Stimulated activated naive CD4-positive, alpha-beta T cell (primary cell): ENCODE measurements around the gene GPR137.

Experiments
- DNase-seq, 6 experiments: peaks; one replicate each; lab custom pipeline; 2025; lab: John Stamatoyannopoulos, UW

GPR137 gene

DNA sequence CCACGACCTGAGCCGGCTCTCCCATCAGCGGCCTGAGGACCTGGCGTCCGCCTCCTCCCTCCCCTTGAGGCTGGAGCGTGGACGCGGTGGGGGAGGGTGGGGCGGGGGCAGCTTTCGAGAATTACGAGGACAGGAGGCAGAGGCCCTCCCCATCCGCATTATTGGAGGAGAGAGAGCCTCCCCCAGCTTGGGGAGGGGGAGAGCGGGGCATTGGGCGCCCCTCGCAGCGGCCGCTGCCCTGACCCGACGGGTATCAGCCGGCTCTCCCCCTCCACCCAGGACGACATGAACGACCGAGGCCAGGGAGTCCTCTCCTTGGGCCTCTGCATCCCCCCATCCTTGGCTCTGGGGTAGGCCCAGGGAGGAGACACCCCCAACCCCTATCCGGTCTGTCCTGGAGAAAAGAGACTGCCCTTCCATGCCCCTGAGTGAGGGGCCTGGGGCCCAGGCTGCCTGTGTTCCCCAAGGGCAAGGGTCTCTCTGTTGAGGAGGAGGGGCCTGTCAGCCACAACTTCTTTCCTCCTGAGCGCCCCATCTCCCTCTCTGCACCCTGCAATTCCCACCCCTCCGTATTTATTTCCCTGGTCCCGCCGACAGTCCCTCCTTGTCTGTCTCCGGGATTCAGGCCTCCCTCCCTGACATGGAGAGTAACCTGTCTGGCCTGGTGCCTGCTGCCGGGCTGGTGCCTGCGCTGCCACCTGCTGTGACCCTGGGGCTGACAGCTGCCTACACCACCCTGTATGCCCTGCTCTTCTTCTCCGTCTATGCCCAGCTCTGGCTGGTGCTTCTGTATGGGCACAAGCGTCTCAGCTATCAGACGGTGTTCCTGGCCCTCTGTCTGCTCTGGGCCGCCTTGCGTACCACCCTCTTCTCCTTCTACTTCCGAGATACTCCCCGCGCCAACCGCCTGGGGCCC, 495 bp downstream of the GPR137 start:
- no peak for DNase-seq

DNA sequence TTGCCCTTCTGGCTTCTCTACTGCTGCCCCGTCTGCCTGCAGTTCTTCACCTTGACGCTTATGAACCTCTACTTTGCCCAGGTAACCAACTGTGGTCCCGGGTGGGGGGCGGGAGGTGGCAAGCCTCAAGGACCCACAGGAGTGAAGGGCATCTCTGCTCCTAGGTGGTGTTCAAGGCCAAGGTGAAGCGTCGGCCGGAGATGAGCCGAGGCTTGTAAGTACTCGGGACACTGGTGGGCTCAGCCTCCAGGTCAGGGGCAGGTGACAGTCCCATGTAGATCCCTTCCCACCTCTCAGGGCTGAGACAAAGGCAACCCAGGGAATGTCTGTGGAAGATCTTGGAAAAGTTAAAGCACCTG, 1.1 kb downstream of the GPR137 start:
- DNase-seq, result no peak

DNA sequence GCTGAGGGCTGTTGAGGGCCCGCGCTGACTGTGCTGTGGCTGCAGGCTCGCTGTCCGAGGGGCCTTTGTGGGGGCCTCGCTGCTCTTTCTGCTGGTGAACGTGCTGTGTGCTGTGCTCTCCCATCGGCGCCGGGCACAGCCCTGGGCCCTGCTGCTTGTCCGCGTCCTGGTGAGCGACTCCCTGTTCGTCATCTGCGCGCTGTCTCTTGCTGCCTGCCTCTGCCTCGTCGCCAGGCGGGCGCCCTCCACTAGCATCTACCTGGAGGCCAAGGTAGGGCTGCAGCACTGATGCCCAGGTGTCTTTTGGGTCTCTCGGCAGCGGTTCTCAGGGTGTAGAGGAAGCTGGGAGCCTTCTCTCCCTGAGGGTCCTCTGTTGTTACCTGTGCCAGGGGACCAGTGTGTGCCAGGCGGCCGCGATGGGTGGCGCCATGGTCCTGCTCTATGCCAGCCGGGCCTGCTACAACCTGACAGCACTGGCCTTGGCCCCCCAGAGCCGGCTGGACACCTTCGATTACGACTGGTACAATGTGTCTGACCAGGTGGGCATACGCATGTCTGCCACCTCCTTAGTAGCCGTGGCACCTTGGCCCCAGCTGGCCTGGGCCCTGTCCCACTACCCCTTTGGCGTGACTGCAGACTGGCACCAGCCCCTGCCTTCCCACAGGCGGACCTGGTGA, 2.2 kb downstream of the GPR137 start:
- DNase-seq, result no peak

DNA sequence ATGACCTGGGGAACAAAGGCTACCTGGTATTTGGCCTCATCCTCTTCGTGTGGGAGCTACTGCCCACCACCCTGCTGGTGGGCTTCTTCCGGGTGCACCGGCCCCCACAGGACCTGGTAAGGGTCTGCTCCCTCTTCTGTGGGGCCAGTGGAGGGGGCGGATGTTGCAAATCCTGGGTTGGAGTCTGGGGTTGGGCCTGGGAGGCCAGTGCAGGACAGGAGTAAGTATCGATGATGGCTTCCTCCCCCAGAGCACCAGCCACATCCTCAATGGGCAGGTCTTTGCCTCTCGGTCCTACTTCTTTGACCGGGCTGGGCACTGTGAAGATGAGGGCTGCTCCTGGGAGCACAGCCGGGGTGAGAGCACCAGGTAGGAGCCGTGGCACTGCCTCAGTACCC, 2.7 kb downstream of the GPR137 start:
- no peak for DNase-seq

DNA sequence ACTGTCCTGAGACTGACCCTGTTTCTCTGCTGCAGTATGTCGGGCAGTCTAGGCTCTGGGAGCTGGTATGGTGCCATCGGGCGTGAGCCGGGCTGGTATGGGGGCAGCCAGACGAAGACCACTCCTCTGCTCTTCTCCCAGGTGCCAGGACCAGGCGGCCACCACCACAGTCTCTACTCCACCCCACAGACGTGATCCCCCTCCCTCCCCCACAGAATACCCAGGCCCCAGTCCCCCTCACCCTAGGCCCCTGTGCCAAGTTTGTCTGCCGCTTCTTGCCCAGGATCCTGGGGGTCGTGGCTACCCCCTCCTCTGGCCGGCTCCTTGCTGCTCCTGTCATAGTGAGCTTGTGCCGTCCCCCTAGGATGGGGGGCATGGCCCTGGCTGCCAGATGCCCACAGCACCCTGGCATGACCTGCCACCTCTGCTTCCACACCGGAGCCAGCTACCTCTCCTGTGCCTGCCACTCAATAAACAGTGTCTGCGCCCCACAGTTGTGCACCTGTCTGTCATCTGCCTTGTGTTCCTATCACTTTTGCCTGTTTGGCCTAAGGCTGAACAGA, 3.4 kb downstream of the GPR137 start:
- no peak for DNase-seq

DNA sequence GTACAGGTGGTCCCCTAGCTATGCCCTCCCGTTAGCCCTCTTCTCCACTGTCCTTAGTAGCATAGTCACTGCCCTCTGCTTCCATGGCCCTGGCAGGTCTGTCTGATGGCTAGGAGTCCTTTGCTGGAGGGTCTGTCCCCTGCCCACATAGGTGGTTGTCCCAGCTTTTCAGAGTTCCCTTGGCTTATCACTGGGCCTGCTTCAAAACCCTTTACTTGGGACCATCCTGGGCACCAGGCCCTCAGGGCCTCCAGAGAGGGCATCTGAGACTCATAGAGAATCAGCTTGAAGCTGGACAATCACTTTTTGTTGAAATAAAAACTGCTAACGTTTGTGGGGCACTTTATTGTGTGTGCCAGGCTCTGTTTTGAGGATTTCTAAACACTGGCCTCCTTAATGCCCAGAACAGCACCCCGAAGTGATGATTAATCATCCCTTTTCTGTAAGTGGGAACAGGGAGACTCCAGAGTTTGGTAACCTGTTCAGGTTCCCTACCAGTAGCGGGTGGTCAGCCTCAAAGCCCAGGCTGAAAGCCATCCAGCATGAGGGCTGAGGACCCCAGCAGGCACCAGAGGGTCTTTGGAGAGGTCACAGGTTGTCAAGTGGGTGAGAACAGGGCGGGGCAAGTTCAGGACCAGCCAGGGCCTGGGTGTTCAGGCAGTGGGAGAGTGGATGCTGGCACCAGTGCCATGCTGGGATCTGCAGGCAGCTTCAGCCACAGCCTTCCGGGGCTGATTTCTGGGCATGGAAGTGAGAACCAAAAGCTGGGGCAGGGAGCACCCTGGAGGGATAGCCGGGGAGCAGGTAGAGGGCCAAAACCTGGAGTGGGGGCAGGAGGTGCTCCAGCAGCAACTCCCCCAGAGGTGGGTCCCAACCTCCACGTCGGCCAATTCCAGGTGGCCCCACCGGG, 5.0 kb downstream of the GPR137 start:
- DNase-seq, result no peak

DNA sequence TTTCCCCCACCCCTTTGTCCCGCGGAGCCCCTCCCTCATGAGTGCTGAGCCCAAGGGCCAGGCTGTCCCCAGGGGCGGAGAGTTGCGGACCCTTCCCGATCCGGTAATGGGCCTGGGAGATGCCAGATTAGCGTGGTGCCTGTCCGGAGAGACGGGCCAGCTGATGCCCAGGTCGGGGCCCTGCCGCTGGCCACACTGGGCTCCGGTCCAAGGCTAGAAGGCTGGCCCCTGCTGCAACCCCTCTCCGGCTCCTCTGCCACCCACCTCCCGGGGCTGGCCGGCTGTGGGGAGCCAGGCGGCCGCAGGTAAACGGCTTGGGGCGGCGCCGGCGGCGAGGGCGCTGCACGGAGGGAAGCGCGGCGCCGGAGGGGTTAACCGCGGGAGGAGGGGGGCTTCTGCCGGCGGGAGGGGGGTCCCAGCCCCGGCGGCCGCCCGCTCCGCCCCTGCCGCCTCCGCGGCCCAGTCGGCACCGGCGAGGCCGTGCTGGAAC, 5.7 kb downstream of the GPR137 start, which contains the start of gene KCNK4:
TSS of gene KCNK4 (plus strand) at position 41 of the 490 bp plus-strand sequence. CDS start 1,717 bp downstream, outside the sequence.
- DNase-seq, result no peak

DNA sequence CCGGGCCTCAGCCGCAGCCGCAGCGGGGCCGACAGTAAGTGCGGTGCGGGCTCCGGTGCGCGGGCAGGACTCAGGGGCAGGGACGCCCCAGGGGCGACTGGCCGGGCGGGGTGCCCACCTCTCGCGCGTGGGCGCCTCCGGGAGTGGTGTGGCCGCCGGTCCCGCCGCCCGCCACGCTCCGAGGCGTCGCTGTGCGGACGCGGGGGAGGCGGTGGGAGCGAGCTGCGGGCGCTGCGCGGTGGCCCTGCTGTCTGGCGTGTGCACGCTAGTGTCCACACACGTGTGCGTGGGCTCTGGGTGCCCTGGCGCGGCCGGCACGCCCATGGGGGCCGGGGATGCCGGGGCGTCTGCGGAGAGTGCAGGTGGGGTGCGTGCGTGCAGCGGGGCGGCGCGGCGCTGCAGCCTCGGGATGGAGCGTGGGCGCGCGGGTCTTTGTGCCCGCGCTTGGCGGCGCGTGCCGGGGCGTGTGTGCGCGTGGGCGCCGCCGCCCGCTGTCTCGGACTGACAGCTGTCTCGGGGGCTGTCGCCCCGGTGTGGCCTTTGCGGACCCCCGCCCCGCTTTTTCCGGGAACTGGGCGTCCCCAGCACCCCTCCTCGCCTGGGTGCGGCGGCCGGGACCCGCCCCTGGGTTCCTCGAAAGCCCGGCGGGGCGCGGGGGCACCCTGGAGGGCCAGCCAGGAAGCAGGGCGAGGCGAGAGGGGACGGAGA, 6.3 kb downstream of the GPR137 start:
- DNase-seq, result peak in 1 of 6 experiments; percentile 19

DNA sequence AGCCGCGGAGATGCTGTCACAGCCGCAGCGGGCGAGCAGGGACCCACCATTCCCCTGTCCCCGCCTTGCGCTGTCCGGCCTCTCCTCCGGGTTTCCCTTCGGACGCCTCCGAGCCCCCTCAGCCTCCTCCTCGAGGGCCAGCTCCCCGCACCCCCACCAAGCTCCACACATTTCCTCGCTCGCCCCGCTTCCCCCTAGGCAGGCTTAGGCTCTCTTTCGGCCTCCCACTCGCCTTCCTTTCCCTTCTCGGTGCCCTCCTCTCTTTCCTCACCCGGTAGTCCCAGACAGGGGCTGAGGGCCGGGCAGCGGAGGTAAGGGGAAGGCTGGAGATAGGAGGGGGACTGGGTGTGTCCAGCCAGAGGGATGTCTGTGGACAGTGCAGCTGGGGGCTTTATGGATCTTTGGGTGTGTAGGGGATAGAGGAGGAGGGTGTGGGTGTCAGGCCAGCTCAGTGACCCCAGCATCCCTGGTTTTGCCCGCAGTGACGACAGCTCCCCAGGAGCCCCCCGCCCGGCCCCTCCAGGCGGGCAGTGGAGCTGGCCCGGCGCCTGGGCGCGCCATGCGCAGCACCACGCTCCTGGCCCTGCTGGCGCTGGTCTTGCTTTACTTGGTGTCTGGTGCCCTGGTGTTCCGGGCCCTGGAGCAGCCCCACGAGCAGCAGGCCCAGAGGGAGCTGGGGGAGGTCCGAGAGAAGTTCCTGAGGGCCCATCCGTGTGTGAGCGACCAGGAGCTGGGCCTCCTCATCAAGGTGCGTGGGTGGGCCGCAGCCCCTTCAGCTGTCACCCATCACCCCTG, 7.0 kb downstream of the GPR137 start:
- peak in 1 of 6 experiments; percentile 33 for DNase-seq

DNA sequence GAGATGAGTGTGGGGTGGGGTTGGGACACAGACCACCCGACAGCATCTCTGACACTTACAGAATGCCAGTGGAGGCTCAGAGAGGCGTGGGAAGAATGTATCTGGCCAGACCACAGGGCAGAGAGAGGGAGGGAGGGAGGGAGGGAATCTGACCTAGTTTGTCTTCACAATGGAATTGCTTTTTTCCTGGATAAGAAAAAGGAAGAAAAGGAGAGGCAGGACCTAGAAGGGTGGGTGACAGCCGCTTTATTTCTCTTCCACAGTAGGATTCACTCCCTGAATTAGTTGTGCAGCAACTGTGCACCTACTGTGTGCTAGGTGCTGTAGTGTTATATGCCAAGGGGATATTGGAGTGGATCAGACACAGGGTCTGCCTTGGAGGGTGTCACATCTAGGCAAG, 9.1 kb downstream of the GPR137 start:
- DNase-seq, result no peak

DNA sequence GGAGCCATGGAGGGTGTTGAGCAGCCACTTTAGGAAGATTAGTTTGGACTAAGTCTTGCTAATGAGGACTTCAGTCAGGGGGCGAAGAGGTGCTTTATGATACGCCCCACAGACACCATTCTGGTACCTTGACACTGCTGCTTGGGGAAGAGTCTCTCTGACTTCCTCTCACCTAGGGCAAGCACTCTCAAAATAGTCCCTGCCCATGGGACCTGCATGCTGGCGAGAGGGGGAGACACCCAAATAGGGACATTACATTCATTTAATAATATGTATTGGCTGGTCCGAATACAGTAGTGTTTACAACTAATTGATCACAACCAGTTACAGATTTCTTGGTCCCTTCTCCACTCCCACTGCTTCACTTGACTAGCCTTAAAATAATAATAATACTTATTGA, 10.1 kb downstream of the GPR137 start:
- DNase-seq, result no peak

DNA sequence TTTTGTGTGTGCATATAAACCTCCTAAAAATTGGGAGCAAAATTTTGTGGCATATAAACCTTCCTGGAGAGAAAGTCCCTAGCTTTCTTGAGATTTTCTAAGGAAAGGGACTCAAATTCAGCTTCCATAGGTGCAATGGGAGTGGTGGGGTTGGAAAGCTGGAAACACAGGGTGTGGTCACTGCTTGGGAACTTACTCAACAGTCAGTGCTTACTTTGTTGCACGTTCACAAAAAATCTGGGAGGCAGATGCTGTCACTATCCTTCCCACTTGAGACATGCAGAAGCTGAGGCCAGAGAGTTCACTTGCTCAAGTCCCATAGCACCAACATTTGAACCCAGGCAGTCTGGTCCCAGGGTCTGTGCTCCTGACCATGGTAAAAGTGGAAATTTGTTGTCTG, 10.6 kb downstream of the GPR137 start:
- no peak for DNase-seq

DNA sequence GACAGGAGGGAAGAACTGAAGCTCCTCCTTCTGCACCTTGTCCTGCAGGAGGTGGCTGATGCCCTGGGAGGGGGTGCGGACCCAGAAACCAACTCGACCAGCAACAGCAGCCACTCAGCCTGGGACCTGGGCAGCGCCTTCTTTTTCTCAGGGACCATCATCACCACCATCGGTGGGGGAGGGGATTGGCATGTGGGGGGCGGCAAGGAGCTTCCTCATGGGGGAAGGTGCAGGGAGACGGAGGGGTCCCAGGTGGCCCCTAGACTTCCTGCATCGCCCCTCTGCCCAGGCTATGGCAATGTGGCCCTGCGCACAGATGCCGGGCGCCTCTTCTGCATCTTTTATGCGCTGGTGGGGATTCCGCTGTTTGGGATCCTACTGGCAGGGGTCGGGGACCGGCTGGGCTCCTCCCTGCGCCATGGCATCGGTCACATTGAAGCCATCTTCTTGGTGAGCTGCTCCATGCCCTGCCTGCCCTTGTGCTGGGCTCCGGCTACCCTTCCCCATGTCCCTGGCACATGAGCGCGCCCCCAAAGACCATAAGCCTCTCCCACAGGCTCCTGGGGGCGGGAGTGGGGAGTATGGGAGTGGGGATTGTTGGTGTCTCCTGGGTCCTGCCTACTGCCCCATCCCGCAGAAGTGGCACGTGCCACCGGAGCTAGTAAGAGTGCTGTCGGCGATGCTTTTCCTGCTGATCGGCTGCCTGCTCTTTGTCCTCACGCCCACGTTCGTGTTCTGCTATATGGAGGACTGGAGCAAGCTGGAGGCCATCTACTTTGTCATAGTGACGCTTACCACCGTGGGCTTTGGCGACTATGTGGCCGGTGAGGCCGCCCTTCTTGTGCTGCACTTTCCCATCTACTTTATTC, 11.4 kb downstream of the GPR137 start:
- DNase-seq, result no peak

DNA sequence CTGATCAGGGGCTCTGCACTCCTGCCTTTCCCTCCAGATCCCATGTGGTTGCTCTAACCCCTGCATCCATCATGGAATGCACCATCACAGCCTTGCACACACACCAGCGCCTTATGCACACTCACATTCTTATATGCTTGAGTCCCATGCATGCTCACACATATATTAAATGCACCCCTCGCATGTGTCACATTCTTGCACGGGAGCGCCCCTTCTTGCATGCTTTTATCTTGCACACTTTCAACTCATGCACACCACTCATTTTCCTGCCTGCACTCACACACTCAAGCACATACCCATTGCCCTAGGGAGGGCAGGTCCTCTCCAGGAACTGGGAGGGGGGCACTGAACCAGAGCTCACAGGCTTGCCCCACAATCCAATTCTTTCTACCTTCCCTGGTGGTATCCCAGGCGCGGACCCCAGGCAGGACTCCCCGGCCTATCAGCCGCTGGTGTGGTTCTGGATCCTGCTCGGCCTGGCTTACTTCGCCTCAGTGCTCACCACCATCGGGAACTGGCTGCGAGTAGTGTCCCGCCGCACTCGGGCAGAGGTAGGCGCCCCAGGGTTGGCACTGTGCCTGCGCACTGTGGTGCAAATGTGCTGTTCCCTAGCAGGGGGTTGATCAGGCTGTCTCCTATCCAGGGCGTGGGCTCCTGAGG, 12.2 kb downstream of the GPR137 start:
- no peak for DNase-seq

DNA sequence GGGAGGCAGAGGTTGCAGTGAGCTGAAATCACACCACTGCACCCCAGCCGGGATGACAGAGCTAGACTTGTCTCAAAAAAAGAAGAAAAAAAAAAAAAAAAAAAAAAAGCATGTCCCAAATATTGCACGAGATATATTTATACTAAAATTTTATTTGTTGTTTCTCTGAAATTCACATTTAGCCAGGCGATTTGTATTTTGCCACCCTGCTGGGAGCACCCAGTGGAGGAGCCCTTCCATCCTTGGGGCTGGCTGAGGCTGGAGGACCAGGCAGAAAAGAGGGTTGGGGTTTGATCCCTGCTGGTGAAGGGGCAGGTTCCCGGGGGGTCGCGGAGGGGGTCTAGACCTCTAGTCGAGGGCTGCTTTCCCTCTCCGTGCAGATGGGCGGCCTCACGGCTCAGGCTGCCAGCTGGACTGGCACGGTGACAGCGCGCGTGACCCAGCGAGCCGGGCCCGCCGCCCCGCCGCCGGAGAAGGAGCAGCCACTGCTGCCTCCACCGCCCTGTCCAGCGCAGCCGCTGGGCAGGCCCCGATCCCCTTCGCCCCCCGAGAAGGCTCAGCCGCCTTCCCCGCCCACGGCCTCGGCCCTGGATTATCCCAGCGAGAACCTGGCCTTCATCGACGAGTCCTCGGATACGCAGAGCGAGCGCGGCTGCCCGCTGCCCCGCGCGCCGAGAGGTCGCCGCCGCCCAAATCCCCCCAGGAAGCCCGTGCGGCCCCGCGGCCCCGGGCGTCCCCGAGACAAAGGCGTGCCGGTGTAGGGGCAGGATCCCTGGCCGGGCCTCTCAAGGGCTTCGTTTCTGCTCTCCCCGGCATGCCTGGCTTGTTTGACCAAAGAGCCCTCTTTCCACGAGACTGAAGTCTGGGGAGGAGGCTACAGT, 13.6 kb downstream of the GPR137 start:
- no peak for DNase-seq

DNA sequence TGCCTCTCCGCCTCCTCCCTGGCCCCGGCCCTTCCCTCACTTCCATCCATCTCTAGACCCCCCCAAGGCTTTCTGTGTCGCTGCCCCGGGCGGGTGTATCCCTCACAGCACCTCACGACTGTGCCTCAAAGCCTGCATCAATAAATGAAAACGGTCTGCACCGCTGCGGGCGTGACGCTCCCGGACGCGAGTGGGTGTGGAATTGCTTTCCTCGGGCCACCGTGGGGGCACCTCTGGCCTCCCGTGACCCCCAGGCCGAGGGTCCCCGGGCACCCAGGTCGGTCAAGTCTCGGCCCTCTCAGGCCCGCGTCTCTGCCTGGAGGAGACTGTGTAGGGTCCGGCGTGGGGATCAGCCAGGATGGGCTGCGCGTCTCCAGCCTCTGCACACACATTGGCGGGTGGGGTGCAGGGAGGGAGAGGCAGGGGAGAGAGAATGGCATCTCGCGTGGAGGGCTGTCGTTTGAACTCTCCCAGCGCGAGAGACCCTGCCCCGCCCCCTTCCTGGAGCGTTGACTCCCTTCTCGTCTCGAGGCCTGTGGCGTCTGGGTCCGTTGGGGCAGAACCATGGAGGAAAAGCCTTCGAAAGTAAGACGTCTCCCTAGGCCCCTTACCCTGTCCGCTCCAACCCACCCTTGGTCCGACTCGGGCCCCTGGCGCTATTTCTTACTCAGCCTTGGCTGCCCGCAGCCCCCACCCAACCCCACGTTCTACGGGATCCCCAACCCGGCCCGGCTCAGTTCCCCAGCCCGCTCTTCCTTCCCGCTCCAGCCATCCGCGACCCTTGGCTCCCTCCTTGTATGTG, 14.4 kb downstream of the GPR137 start, which contains the start of gene CATSPERZ:
TSS of gene CATSPERZ (plus strand) at position 512 of the 802 bp plus-strand sequence. CDS start at position 565, 53 bp downstream.
- peak in 3 of 6 experiments; percentile 33 to 52 (median 47) for DNase-seq
